Fibroblast of lung (primary cell): ENCODE data around the gene PPP1R2. TPM values are rescaled to one million over a fixed set of nuclear protein-coding genes. Genes with fewer than 3 reads are reported as not detected.

Experiments
- DNase-seq, 2 donors: peaks; one replicate each; pipeline versions ENCODE4 v3.0.0 to v3.0.0-alpha.2; 2010; ENCODE audit warnings: low read depth in 2 of 2
- H2AFZ ChIP-seq: 2 replicates; pipeline ENCODE4 v1.5.1; 2012; ENCODE audit warnings: low read length, control low read depth, inconsistent platforms
- H3K27ac ChIP-seq: 2 replicates; pipeline ENCODE4 v1.5.1; 2011; ENCODE audit warnings: low read length, control low read depth; ENCODE audit not compliant: insufficient read depth
- H3K27me3 ChIP-seq: 2 replicates; pipeline ENCODE4 v1.5.1; 2011; ENCODE audit warnings: mild to moderate bottlenecking, low read length; ENCODE audit not compliant: control insufficient read depth, insufficient read depth
- H3K36me3 ChIP-seq: 2 replicates; pipeline ENCODE4 v1.5.1; 2011; ENCODE audit warnings: low read length; ENCODE audit not compliant: control insufficient read depth, insufficient read depth
- H3K4me1 ChIP-seq: 2 replicates; pipeline ENCODE4 v1.5.1; 2011; ENCODE audit warnings: low read length; ENCODE audit not compliant: control insufficient read depth, insufficient read depth; ENCODE audit errors: extremely low read depth
- H3K4me2 ChIP-seq: 2 replicates; pipeline ENCODE4 v1.5.1; 2011; ENCODE audit warnings: low read length, control low read depth; ENCODE audit not compliant: insufficient read depth; ENCODE audit errors: extremely low read depth
- H3K4me3 ChIP-seq, 4 experiments: fragments of 200-600 bp in 1 of 4; sonication (generic) in 1 of 4; replicated peaks in 1 of 4; 2 replicates each; pipeline ENCODE4 v1.5.1; 2011 to 2016; ENCODE audit warnings: low read length in 4 of 4, low read depth in 3 of 4, mild to moderate bottlenecking in 3 of 4, control low read depth in 2 of 4, inconsistent platforms in 1 of 4, mixed read lengths in 1 of 4; ENCODE audit not compliant: insufficient read depth in 1 of 4; ENCODE audit errors: control extremely low read depth in 1 of 4
- H3K79me2 ChIP-seq: 2 replicates; pipeline ENCODE4 v1.5.1; 2012; ENCODE audit warnings: mild to moderate bottlenecking, low read length, inconsistent platforms; ENCODE audit not compliant: control insufficient read depth, insufficient read depth
- H3K9ac ChIP-seq: 2 replicates; pipeline ENCODE4 v1.5.1; 2011; ENCODE audit warnings: mild to moderate bottlenecking, low read length, control low read depth; ENCODE audit not compliant: insufficient read depth
- H3K9me3 ChIP-seq: 2 replicates; pipeline ENCODE4 v1.5.1; 2012; ENCODE audit warnings: low read depth, low read length; ENCODE audit not compliant: control insufficient read depth, insufficient read depth
- H4K20me1 ChIP-seq: 2 replicates; pipeline ENCODE4 v1.5.1; 2011; ENCODE audit warnings: low read length; ENCODE audit not compliant: control insufficient read depth, insufficient read depth; ENCODE audit errors: extremely low read depth
- EZH2 ChIP-seq: IDR thresholded peaks from 2 replicates; pipeline ENCODE4 v1.5.1; 2012; ENCODE audit warnings: low read length, control low read depth, mild to moderate bottlenecking; ENCODE audit errors: missing control alignments
- polyA plus RNA-seq, 2 donors: library from polyadenylated mRNA; depleted of rRNA in 1 of 2; stranded (reverse) in 1 of 2; unstranded in 1 of 2; fragments of >200 nt; gene quantifications; 2 replicates each; pipeline ENCODE4 v1.2.1, GENCODE V29; 2011 to 2012; ENCODE audit warnings: missing spikeins in 1 of 2
- total RNA-seq: library from RNA; depleted of rRNA; stranded (reverse); fragments of >200 nt; gene quantifications from 2 replicates; pipeline ENCODE4 v1.2.1, GENCODE V29; 2014
- TF ChIP-seq, protein P1 (sequence below), 2 donors: IDR thresholded peaks in 1 of 2; conservative IDR thresholded peaks in 1 of 2; 1 replicate in 1 of 2; 2 replicates in 1 of 2; pipeline ENCODE4 v1.5.1; 2011 to 2012; ENCODE audit warnings: low read length in 2 of 2, control low read depth in 1 of 2, inconsistent platforms in 1 of 2, low read depth in 1 of 2, mild to moderate bottlenecking in 1 of 2

The PPP1R2 gene
- total and polyA plus RNA-seq, 2 donors (not counting 1 experiment from before 2014, with no cell fraction given), result 28.9 to 134 TPM

DNA sequence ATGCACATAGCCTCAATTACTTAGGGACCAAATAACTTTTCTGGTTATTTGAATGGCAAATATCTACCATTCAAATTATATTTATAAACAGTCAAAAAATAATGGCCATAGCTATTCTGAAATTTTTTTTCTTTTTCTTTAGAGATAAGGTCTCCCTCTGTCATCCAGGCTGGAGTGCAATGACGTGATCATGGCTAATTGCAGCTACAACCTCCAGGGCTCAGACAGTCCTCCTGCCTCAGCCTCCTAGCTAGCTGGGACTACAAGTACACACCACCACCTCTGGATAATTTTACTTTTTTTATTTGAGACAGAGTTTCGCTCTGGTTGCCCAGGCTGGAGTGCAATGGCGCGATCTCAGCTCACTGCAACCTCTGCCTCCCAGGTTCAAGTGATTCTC, 16.6 kb downstream of the PPP1R2 start:
- Histone ChIP-seq H3K4me3 (no peak overlapping the region), H3K79me2 (no peaks in the 10 kb centered on the region), H3K27me3 (no peaks in the 10 kb centered on the region), H2AFZ (no peak overlapping the region), H3K9ac (no peak overlapping the region), H3K36me3 (no peaks in the 10 kb centered on the region), H3K9me3 (no peaks in the 10 kb centered on the region), H3K27ac (no peak overlapping the region), H3K4me1 (no peaks in the 10 kb centered on the region), H4K20me1 (no peaks in the 10 kb centered on the region), H3K4me2 (no peak overlapping the region)
- DNase-seq, result no peak
- no peak for TF ChIP-seq EZH2
- TF ChIP-seq, protein P1, sequence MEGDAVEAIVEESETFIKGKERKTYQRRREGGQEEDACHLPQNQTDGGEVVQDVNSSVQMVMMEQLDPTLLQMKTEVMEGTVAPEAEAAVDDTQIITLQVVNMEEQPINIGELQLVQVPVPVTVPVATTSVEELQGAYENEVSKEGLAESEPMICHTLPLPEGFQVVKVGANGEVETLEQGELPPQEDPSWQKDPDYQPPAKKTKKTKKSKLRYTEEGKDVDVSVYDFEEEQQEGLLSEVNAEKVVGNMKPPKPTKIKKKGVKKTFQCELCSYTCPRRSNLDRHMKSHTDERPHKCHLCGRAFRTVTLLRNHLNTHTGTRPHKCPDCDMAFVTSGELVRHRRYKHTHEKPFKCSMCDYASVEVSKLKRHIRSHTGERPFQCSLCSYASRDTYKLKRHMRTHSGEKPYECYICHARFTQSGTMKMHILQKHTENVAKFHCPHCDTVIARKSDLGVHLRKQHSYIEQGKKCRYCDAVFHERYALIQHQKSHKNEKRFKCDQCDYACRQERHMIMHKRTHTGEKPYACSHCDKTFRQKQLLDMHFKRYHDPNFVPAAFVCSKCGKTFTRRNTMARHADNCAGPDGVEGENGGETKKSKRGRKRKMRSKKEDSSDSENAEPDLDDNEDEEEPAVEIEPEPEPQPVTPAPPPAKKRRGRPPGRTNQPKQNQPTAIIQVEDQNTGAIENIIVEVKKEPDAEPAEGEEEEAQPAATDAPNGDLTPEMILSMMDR (conservative IDR thresholded peaks at IDR 0.05 in 1 of 2, IDR thresholded peaks at IDR 0.05 in 1 of 2; ENCODE audit: low read depth in 1 of 2, low read length in 2 of 2), result no peak

DNA sequence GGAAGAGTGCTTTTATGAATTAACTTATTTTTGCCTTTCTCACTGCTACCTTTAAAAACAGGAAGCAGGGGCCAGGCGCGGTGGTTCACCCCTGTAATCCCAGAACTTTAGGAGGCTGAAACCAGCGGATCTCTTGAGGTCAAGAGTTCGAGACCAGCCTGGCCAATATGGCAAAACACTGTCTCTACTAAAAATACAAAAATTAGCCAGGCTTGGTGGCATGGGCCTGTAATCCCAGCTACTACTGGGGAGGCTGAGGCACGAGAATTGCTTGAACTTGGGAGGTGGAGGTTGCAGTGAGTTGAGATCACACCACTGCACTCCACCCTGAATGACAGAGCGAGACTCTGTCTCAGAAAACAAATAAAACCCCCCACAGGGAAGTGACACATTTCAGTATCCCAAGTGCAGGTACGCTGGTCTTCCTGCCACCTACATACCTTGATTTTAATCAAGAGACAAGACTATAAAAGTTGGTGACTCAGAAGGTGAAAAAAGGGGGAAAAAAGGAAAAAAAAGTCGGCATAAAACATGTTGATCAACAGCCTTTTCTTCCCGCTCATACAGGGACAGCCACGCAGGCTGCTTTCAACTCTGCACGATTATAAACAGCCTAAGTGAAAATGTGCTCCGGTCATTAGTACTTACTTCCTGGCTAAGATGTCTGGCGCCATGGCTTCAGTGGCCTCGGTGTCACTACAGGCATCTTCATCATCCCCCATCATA, 18.8 kb downstream of the PPP1R2 start:
- no peaks in the 10 kb centered on the region for H3K36me3 ChIP-seq
- no peaks in the 10 kb centered on the region for H3K4me1 ChIP-seq
- TF ChIP-seq, protein P1 (conservative IDR thresholded peaks at IDR 0.05 in 1 of 2, IDR thresholded peaks at IDR 0.05 in 1 of 2; ENCODE audit: low read depth in 1 of 2, low read length in 2 of 2), result no peak
- no peaks in the 10 kb centered on the region for H3K27me3 ChIP-seq
- H3K9me3 ChIP-seq, result no peaks in the 10 kb centered on the region
- DNase-seq, result no peak
- H3K27ac ChIP-seq, result no peak overlapping the region
- H4K20me1 ChIP-seq, result no peaks in the 10 kb centered on the region
- no peak overlapping the region for H3K4me3 ChIP-seq
- H2AFZ ChIP-seq, result no peak overlapping the region
- H3K4me2 ChIP-seq, result no peak overlapping the region
- H3K79me2 ChIP-seq, result no peaks in the 10 kb centered on the region
- H3K9ac ChIP-seq, result no peak overlapping the region

DNA sequence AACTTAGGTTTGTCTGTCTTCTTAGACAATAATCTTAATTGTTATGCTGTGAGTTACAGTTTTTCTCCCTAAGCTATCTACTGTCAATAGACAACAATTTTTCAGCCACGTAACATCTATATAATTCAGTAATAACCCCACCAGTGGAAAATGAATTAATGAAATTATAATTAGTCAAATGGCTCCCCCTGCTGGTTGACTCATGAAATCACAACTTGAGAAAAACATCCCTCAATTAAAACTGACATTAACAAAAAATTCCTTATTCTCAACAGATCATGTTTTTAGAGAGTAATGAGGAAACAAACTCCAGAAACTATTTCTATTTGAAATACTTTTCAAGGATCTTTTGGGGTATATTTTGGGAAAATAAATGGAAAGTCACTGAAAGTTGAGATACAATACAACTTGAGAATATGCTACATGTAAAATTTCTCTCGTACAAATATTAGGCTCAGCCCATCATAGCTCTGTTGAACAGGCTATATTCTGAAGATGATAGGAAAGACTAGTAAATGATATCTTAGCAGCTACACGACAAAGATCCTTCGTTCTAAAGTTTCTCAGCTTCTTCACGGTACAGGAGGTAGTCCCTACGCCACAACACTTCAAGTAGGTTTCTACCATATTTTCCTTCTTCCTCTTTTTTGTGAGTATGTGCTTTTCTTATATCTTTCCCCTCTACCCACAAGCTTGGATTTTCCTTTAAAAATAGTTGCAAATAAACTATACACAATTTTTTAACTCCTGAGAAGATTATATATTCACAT, 20.7 kb downstream of the PPP1R2 start:
- Histone ChIP-seq H3K4me2 (no peak overlapping the region), H3K4me1 (no peaks in the 10 kb centered on the region), H3K79me2 (no peaks in the 10 kb centered on the region), H2AFZ (no peak overlapping the region), H3K4me3 (no peak overlapping the region), H3K27ac (no peak overlapping the region), H3K36me3 (no peaks in the 10 kb centered on the region), H4K20me1 (no peaks in the 10 kb centered on the region), H3K9me3 (no peaks in the 10 kb centered on the region), H3K9ac (no peak overlapping the region), H3K27me3 (no peaks in the 10 kb centered on the region)
- peak in 1 of 2 donors; percentile 58 for DNase-seq
- TF ChIP-seq, protein P1 (conservative IDR thresholded peaks at IDR 0.05 in 1 of 2, IDR thresholded peaks at IDR 0.05 in 1 of 2; ENCODE audit: low read depth in 1 of 2, low read length in 2 of 2), result peak; percentile 36 to 48
- TF ChIP-seq EZH2, result no peak
